ENCODE measurements around the gene NUDT16.
"Not testable (repeated sequence)": the region's sequence is repeated elsewhere in the genome, so short reads cannot be mapped to it uniquely, and the experiment has no call there.

NUDT16 gene

DNA sequence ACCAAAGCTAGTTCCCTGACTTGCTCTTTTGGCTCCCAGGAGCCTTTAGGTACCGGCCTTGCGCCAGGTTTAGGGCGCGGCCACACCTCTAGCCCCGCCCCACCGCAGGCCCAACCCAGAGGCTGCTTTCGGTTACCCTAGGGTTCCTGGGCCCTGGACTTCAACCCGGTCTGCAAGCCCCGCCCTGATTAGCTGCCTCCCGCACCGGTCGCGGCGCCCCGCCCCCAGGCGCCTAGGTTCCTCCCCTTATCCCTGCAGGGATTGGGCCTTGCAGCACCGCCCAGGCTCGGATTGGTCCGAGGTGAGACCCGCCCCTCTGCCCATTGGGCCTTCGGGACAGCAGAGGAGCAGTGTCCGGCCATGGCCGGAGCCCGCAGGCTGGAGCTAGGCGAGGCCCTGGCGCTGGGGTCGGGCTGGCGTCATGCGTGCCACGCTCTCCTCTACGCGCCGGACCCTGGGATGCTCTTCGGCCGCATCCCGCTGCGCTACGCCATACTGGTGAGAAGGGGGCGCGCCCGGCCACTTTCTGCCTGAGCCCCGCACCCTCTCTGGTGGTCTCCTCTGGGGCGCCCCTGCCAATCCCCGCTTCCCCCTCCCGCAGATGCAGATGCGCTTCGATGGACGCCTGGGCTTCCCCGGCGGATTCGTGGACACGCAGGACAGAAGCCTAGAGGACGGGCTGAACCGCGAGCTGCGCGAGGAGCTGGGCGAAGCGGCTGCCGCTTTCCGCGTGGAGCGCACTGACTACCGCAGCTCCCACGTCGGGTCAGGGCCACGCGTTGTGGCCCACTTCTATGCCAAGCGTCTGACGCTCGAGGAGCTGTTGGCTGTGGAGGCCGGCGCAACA is at the start of gene NUDT16:
Gene NUDT16, plus strand, starts transcription at position 330 of the 847 bp plus-strand sequence. Its CDS starts 31 bp downstream, at position 361.
- peak; percentile 93 for DNase-seq (ENCODE audit: low read depth)

GRCh38 chr3:131338948-131339640 is 42.5 kb upstream of the NUDT16 start:
- DNase-seq (ENCODE audit: low read depth), result no peak

DNA sequence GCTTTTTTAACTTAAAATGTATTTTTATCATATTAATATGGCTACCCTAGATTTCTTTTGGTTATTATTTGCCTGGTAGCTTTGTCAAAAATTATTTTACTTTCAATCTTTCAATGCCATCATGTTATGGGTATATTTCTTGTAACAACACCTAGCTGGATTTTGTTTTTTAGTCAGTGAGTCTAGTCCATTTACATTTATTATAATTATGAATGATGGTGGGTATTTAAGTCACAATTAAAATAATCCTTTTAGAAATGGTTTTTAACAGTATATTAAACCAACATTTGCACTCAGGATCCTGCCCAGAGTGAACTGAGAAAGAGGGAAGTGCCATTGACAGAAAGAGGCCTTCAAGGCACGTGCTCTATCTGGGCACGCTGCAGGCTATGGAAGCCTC is 39.8 kb upstream of the NUDT16 start:
- DNase-seq (ENCODE audit: low read depth), result no peak

DNA sequence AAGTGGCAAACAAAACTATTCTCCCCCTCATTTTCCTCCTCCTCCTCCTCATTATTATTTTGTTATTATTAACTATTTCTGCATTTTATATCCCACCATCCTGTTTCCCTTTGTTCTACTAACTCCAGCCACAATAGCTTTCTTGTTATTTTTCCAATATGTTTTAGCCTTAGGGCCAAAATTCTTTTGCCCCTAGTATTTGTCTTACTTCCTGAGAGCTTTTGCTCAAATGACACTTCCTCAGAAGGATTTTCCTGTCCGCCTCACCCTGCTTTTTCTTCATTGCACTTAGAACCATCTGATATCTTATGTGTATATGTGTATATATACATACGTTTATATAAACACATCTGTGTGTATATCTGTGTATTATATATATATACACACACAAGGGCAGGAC is 32.7 kb upstream of the NUDT16 start:
- no peak for DNase-seq (ENCODE audit: low read depth)

GRCh38 chr3:131349454-131349853 is 32.1 kb upstream of the NUDT16 start:
- DNase-seq (ENCODE audit: low read depth), result no peak

GRCh38 chr3:131349946-131350347 is 31.6 kb upstream of the NUDT16 start:
- no peak for DNase-seq (ENCODE audit: low read depth)

DNA sequence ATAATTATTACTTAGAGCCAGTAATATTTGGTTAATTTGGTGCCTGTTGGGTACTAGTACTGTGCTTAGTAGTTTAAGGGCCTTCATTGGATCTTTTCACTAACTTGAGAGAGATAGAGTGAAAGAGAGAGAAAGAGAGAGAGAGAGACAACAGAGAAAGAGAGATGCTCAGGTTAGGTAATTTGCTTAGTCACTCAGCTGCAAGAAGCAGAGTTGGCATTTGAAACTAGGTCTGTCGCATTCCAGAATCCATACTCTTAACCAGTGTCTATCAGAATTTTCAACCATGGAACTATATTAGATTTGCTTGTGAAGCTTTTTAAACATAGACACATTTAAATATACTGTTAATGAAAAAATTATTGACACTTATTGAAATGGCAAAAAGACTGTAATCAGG is 31.1 kb upstream of the NUDT16 start:
- no peak for DNase-seq (ENCODE audit: low read depth)

GRCh38 chr3:131353016-131353877 is 28.3 kb upstream of the NUDT16 start:
- no peak for DNase-seq (ENCODE audit: low read depth)

DNA sequence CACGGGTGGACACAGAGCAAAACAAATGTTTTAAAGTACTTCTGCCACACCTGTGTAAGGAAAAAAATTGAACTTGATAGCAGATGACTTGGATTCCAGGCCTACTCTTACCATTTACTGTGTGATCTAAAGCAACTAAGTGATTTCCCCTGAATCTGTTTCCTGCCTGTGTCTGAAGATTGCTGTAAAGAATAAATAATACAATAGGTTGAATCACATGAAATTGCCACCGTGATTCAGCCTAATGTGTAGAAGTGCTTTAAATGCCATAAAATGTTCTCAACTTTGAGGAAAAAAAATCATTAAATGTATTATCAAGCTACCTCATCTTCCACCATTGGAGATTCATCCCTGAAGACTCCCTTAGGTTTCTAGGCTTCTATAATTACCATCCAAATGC is 27.6 kb upstream of the NUDT16 start:
- no peak for DNase-seq (ENCODE audit: low read depth)

- DNase-seq (ENCODE audit: low read depth), result no peak
Measured at GRCh38 chr3:131356006-131356595, 25.5 kb upstream of the NUDT16 start.

DNA sequence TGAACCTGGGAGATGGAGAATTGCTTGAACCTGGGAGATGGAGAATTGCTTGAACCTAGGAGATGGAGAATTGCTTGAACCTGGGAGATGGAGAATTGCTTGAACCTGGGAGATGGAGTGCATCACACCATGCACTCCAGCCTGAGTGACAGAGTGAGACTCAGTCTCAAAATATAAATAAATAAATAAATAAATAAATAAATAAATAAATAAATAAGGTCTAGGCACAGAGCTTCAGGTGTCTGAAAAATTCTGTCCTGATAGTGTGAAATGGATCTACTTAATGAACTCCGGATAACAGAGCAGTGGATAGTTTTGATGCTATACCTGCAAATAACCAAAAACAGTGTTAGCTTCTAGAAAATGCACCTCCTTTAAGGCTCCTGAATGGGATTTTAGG is 24.3 kb upstream of the NUDT16 start:
- DNase-seq (ENCODE audit: low read depth), result no peak

DNA sequence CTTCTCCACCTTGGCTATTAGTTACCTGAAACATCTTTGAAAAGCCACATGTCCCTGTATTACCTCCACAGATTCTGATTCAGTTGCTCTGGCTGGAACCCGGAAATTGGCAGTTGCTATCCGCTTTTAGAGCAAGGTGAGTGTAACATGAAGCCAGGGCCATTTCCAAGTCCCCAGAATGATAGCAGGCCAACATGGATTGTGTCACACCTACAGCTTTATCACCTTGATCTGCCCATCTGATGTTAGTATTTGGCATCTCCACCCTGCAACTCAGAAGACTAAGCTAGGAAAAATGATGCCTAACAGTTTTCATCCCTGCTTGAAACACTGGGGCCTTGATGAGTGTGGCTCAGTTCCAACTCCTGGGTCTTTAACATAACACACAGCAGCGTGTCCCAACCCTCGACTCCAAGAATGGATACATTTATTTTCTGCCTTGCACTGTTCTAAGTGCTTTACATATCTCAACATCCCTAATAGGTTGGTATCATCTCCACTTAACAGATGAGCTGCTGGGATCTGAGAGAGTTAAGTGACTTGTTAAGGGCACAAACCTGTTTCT is 21.3 kb upstream of the NUDT16 start:
- DNase-seq (ENCODE audit: low read depth), result no peak

GRCh38 chr3:131361066-131361463 is 20.5 kb upstream of the NUDT16 start:
- not testable (repeated sequence) for DNase-seq (ENCODE audit: low read depth)

- DNase-seq (ENCODE audit: low read depth), result no peak
Measured at GRCh38 chr3:131361464-131362421, 19.8 kb upstream of the NUDT16 start.

GRCh38 chr3:131363275-131363674 is 18.3 kb upstream of the NUDT16 start:
- no peak for DNase-seq (ENCODE audit: low read depth)

DNA sequence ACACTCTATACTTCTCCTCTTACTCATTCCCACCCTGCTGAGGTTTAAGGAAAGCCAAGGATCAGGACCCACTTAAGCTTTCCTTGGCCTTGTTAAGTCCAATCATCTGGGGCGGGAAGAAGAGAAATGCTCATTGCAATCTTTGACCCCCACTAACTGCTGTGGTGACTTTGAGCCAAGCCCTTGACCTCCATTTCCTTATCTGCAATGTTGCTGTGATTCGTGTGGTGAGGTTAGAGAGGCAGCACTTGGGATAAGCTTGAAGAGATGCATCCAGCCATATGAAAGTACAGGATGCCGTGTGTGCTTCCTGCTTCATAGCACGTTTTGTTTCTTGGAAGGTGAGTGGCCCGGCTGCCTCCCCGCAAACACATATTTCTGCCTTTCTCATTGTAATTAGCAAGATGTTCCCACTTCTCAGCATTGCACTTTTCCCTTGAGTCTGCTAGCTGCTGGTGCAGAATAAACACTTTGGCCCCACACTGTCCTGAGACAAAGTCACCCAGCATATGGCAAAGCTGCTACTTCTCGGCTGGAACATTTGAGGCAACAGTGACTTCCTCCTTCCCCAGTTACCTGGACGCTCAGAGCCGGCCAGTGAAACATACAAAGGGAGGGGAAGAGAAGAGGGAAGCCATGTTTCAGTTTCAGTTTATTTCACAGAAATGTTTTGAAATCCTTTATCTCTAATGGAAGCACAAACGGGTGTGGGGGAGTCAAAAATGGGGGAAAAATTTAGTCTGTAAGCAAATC is 10.5 kb upstream of the NUDT16 start:
- no peak for DNase-seq (ENCODE audit: low read depth)

DNA sequence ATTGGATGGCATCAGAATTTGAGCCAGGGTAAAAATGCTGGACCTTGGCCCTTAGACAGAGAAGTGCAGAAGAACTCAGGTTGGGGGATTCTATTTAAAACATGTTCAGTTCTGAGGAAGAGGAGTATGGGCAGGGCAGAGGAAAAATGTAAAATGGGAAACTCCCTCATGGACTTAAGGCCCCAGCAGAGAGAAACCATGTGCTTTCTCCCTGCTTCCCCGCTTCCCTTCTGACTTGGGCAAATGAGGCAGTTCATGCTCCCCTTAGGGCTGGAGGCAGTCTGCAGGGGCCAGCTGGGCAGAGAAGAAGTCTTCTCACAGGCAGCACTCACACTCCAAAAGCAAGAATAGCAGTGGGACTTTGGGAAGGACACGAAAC is 9.9 kb upstream of the NUDT16 start:
- no peak for DNase-seq (ENCODE audit: low read depth)

DNA sequence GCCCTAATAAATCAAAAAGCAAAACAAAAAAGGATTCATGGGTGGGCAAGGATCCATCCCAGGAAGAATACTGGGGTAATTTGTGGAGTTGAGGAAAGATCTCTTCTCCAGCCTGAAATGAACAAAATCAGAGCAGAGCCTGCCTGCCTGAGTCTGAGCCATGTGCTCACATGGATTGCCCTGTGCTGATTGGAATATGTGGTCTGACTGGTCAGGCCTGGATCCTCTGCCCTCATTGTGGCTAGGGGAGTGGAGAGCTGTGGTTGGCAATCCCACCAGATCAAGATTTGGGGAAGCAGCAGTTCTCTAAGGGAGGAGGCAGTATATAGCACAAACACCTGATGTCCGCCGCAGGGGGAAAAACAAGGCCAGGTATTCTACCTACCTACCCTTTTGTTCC is 6.8 kb upstream of the NUDT16 start:
- no peak for DNase-seq (ENCODE audit: low read depth)

GRCh38 chr3:131380821-131381444 is 641 bp upstream of the NUDT16 start:
- DNase-seq (ENCODE audit: low read depth), result not testable (repeated sequence)
